DND-41 (cell line): Measurements from ENCODE around the gene TCF19.
"Not testable (repeated sequence)": the region's sequence is repeated elsewhere in the genome, so short reads cannot be mapped to it uniquely, and the experiment has no call there.

Experiments used
- ATAC-seq: fragments of 200-7000 bp; cut with Tn5 transposase; 3 replicates; pipeline ENCODE4 v1.9.1; 2021; ENCODE audit warnings: low read depth; ENCODE audit not compliant: insufficient read depth
- DNase-seq: peaks from one replicate; pipeline ENCODE4 v3.0.0-alpha.2; 2020
- H2AFZ ChIP-seq: 2 replicates; pipeline ENCODE4 v1.6.0; 2012; ENCODE audit warnings: low read depth, low read length
- H3K27ac ChIP-seq: 2 replicates; pipeline ENCODE4 v1.5.1; 2012; ENCODE audit warnings: low read length, inconsistent platforms
- H3K27me3 ChIP-seq: fragments of 200-600 bp; sonication (generic); 2 replicates; pipeline ENCODE4 v1.6.0; 2012; ENCODE audit warnings: low read length, mild to moderate bottlenecking, inconsistent platforms; ENCODE audit not compliant: insufficient read depth, poor library complexity
- H3K36me3 ChIP-seq: 2 replicates; pipeline ENCODE4 v1.5.1; 2012; ENCODE audit warnings: low read length, inconsistent platforms; ENCODE audit not compliant: insufficient read depth
- H3K4me1 ChIP-seq: 2 replicates; pipeline ENCODE4 v1.5.1; 2012; ENCODE audit warnings: mild to moderate bottlenecking, low read length; ENCODE audit not compliant: insufficient read depth
- H3K4me2 ChIP-seq: 2 replicates; pipeline ENCODE4 v1.6.0; 2012; ENCODE audit warnings: mild to moderate bottlenecking, moderate library complexity, low read length, inconsistent platforms; ENCODE audit not compliant: insufficient read depth
- H3K4me3 ChIP-seq, 2 experiments: fragments of 200-600 bp in 1 of 2; shearing (Covaris generic) in 1 of 2; 2 replicates each; pipeline ENCODE4 v1.5.1; 2012 to 2016; ENCODE audit warnings: inconsistent platforms in 2 of 2, low read length in 2 of 2, mild to moderate bottlenecking in 2 of 2, low read depth in 1 of 2, moderate library complexity in 1 of 2
- H3K79me2 ChIP-seq: 2 replicates; pipeline ENCODE4 v1.6.0; 2012; ENCODE audit warnings: low read length, inconsistent platforms; ENCODE audit not compliant: insufficient read depth
- H3K9ac ChIP-seq: 2 replicates; pipeline ENCODE4 v1.6.0; 2012; ENCODE audit warnings: low read depth, mild to moderate bottlenecking, inconsistent platforms, low read length, moderate library complexity
- H3K9me3 ChIP-seq: 2 replicates; pipeline ENCODE4 v1.5.1; 2012; ENCODE audit warnings: low read length, moderate library complexity, mild to moderate bottlenecking, inconsistent platforms; ENCODE audit not compliant: insufficient read depth, severe bottlenecking
- H4K20me1 ChIP-seq: 2 replicates; pipeline ENCODE4 v1.6.0; 2012; ENCODE audit warnings: low read length; ENCODE audit not compliant: insufficient read depth
- EZH2 ChIP-seq: IDR thresholded peaks from 3 replicates; pipeline ENCODE4 v1.6.1; 2012; ENCODE audit warnings: borderline replicate concordance, low read depth, mild to moderate bottlenecking, moderate library complexity, low read length, inconsistent platforms; ENCODE audit not compliant: severe bottlenecking
- TF ChIP-seq, protein P1 (sequence below): IDR thresholded peaks from 2 replicates; pipeline ENCODE4 v1.5.1; 2012; ENCODE audit warnings: borderline replicate concordance, low read length, moderate library complexity, mild to moderate bottlenecking; ENCODE audit not compliant: poor library complexity, severe bottlenecking; ENCODE audit errors: extremely low read depth

TCF19 gene

DNA sequence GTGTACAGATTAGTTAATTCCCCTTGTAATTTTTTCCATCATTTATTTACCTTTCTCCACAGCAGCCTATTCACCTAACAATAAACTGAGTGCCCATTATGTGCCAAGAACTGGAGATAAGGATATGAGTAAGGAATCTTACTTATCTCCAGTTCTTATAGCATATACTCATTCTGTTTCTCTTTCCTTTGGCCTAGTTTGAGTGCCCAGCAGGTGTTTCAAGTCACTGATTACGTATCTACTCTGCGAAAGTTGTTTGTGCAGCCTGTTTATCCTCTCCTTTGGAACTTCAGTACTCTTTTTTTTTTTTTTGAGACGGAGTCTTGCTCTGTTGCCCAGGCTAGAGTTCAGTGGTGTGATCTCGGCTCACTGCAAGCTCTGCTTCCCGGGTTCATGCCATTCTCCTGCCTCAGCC lies 29.4 kb downstream of the TCF19 start:
- ATAC-seq (no peak), DNase-seq (no peak)
- Histone ChIP-seq H3K4me1 (no peaks in the 10 kb centered on the region), H3K27me3 (no peaks in the 10 kb centered on the region), H3K9ac (no peak overlapping the region), H4K20me1 (no peaks in the 10 kb centered on the region), H3K79me2 (no peaks in the 10 kb centered on the region), H2AFZ (no peak overlapping the region), H3K36me3 (no peaks in the 10 kb centered on the region), H3K27ac (no peak overlapping the region), H3K4me2 (no peak overlapping the region), H3K9me3 (no peaks in the 10 kb centered on the region), H3K4me3 (no peak overlapping the region)
- TF ChIP-seq EZH2: no peak
- TF ChIP-seq, protein P1, sequence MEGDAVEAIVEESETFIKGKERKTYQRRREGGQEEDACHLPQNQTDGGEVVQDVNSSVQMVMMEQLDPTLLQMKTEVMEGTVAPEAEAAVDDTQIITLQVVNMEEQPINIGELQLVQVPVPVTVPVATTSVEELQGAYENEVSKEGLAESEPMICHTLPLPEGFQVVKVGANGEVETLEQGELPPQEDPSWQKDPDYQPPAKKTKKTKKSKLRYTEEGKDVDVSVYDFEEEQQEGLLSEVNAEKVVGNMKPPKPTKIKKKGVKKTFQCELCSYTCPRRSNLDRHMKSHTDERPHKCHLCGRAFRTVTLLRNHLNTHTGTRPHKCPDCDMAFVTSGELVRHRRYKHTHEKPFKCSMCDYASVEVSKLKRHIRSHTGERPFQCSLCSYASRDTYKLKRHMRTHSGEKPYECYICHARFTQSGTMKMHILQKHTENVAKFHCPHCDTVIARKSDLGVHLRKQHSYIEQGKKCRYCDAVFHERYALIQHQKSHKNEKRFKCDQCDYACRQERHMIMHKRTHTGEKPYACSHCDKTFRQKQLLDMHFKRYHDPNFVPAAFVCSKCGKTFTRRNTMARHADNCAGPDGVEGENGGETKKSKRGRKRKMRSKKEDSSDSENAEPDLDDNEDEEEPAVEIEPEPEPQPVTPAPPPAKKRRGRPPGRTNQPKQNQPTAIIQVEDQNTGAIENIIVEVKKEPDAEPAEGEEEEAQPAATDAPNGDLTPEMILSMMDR: no peak

- H3K4me3 ChIP-seq, H3K4me1 ChIP-seq, H2AFZ ChIP-seq, DNase-seq, H3K36me3 ChIP-seq, H3K9ac ChIP-seq, H3K9me3 ChIP-seq, H3K27me3 ChIP-seq, ATAC-seq, H4K20me1 ChIP-seq, H3K79me2 ChIP-seq, H3K27ac ChIP-seq, H3K4me2 ChIP-seq: not testable (repeated sequence)
Observed at GRCh38 chr6:31189223-31189622, 30.8 kb downstream of the TCF19 start.

DNA sequence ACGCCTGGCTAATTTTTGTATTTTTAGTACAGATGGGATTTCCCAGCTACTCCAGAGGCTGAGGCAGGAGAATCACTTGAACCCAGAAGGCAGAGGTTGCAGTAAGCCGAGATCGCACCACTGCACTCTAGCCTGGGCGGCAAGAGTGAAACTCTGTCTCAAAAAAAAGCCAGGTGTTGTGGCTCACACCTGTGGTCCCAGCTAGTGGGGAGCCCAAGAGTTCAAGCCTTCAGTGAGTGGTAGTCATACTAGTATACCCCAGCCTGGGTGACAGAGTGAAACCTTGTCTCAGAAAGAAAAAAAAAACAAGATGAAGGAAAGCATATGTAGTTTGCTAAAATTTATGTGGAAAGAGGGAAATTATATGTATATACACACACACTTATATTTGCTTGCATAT lies 32.1 kb downstream of the TCF19 start:
- H3K9me3 ChIP-seq: no peaks in the 10 kb centered on the region
- peaks cover 5% of the 10 kb centered on the region for H3K4me1 ChIP-seq
- DNase-seq (no peak), ATAC-seq (no peak)
- H3K27ac ChIP-seq: no peak overlapping the region
- TF ChIP-seq EZH2: no peak
- TF ChIP-seq, protein P1: no peak
- peaks cover 7% of the 10 kb centered on the region; the same call in 1 of the 2 replicates for H3K79me2 ChIP-seq
- H3K27me3 ChIP-seq: no peaks in the 10 kb centered on the region
- H3K9ac ChIP-seq: no peak overlapping the region
- no peak overlapping the region for H3K4me3 ChIP-seq
- no peak overlapping the region for H2AFZ ChIP-seq
- no peak overlapping the region for H3K4me2 ChIP-seq
- H4K20me1 ChIP-seq: no peaks in the 10 kb centered on the region
- H3K36me3 ChIP-seq: no peaks in the 10 kb centered on the region

DNA sequence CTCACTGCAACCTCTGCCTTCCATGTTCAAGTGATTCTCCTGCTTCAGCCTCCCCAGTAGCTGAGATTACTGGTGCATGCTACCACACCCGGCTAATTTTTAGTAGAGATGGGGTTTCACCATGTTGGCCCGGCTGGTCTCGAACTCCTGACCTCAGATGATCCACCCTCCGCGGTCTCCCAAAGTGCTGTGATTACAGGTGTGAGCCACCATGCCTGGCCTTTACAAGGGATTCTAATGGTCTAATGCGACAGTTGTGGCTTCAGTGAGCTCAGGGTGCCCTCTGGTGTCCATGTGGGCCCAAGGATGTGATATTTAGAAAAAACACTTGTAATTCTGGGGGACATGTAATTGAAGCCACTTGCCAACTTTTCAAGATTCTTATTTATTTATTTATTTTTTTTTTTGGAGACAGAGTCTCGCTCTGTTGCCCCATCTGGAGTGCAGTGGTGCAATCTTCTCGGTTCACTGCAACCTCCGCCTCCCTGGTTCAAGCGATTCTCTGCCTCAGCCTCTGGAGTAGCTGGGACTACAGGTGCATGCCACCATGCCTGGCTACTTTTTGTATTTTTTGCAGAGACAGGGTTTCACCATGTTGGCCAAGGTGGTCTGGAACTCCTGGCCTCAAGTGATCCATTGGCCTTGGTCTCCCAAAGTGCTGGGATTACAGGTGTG lies 34.2 kb downstream of the TCF19 start:
- H2AFZ ChIP-seq, H3K4me2 ChIP-seq, H4K20me1 ChIP-seq, H3K4me3 ChIP-seq, H3K36me3 ChIP-seq, H3K9me3 ChIP-seq, H3K27me3 ChIP-seq, H3K27ac ChIP-seq, H3K9ac ChIP-seq: not testable (repeated sequence)
- Histone ChIP-seq H3K4me1 (peaks cover 20% of the 10 kb centered on the region), H3K79me2 (peaks cover 18% of the 10 kb centered on the region)
- DNase-seq (peak; percentile 67), ATAC-seq (0 out of 3 replicates have a peak, but pooled peaks have one; percentile 20)
- TF ChIP-seq, protein P1: peak; percentile 68
